ENCODE results near the gene GPRC5A. TPM values are rescaled to one million over a fixed set of nuclear protein-coding genes. Genes with fewer than 3 reads are reported as not detected.

Gene GPRC5A
- total RNA-seq, 4 donors from 2014 or later: 1.4 to 21.9 (median 3.0) TPM

GRCh38 chr12:12918781-12919389 is 27.5 kb downstream of the GPRC5A start:
- no peaks in the 10 kb centered on the region for H3K27me3 ChIP-seq
- ATAC-seq: no peak

GRCh38 chr12:12919666-12920435 is 28.5 kb downstream of the GPRC5A start:
- Histone ChIP-seq H3K4me1 (peaks cover 0 to 17% (median 7%) of the 10 kb centered on the region in 3 donors), H3K27me3 (no peaks in the 10 kb centered on the region), H3K36me3 (no peaks in the 10 kb centered on the region), H3K4me3 (no peak overlapping the region), H3K9me3 (no peaks in the 10 kb centered on the region), H3K27ac (no peak overlapping the region)
- ATAC-seq: no peak
- TF ChIP-seq CTCF (IDR thresholded peaks at IDR 0.05): no peak
- no peak for TF ChIP-seq POLR2AphosphoS5 (IDR thresholded peaks at IDR 0.05)
- no peak for TF ChIP-seq EP300 (IDR thresholded peaks at IDR 0.05)
- WGBS, 2 donors (ENCODE audit: low coverage in 1 of 2): 74 to 80% methylated on average over 5 of the region's 5 CpGs

More at GRCh38 chr12:12918781-12919389, 27.5 kb downstream of the GPRC5A start:
- H3K4me3 ChIP-seq: no peak overlapping the region
- WGBS, 2 donors (ENCODE audit: low coverage in 1 of 2): 76% methylated on average over 6 of the region's 6 CpGs; no CpG with 5 or more reads in 1 of the 2 donors
- no peaks in the 10 kb centered on the region for H3K9me3 ChIP-seq
- peaks cover 0 to 17% (median 7%) of the 10 kb centered on the region in 3 donors for H3K4me1 ChIP-seq
- H3K36me3 ChIP-seq: no peaks in the 10 kb centered on the region
- no peak overlapping the region for H3K27ac ChIP-seq
- TF ChIP-seq POLR2AphosphoS5 (IDR thresholded peaks at IDR 0.05): no peak
- no peak for TF ChIP-seq CTCF (IDR thresholded peaks at IDR 0.05)
- no peak for TF ChIP-seq EP300 (IDR thresholded peaks at IDR 0.05)
- no peak for TF ChIP-seq POLR2A (IDR thresholded peaks at IDR 0.05)

GRCh38 chr12:12922191-12922616 is 30.8 kb downstream of the GPRC5A start:
- Histone ChIP-seq H3K27me3 (no peaks in the 10 kb centered on the region), H3K36me3 (no peaks in the 10 kb centered on the region), H3K27ac (no peak overlapping the region), H3K4me1 (peaks cover 0 to under 1% (median 0%) of the 10 kb centered on the region in 3 donors), H3K9me3 (no peaks in the 10 kb centered on the region), H3K4me3 (no peak overlapping the region)
- 45 to 49% methylated on average over 6 of the region's 6 CpGs for WGBS, 2 donors (ENCODE audit: low coverage in 1 of 2)
- TF ChIP-seq EP300 (IDR thresholded peaks at IDR 0.05) (no peak), POLR2A (IDR thresholded peaks at IDR 0.05) (no peak), CTCF (IDR thresholded peaks at IDR 0.05) (no peak), POLR2AphosphoS5 (IDR thresholded peaks at IDR 0.05) (peak; percentile 19)
- ATAC-seq: peak; percentile 69

- no peak overlapping the region for H3K4me3 ChIP-seq
- H3K36me3 ChIP-seq: no peaks in the 10 kb centered on the region
- ATAC-seq: no peak
- H3K27ac ChIP-seq: no peak overlapping the region
- TF ChIP-seq EP300 (IDR thresholded peaks at IDR 0.05): no peak
- no peak for TF ChIP-seq POLR2AphosphoS5 (IDR thresholded peaks at IDR 0.05)
- TF ChIP-seq POLR2A (IDR thresholded peaks at IDR 0.05): no peak
- no peak for TF ChIP-seq CTCF (IDR thresholded peaks at IDR 0.05)
- H3K9me3 ChIP-seq: no peaks in the 10 kb centered on the region
- no peaks in the 10 kb centered on the region for H3K27me3 ChIP-seq
- no peaks in the 10 kb centered on the region for H3K4me1 ChIP-seq
- WGBS, 2 donors (ENCODE audit: low coverage in 1 of 2): 86 to 96% methylated on average over 6 to 7 of the region's 7 CpGs
These were observed 31.6 kb downstream of the GPRC5A start for GRCh38 chr12:12922978-12923377.
